ENCODE results near the gene CACTIN.

CACTIN gene

GRCh38 chr19:3659746-3660112, 33.1 kb upstream of the CACTIN start:
- Histone ChIP-seq H3K4me3 (ENCODE audit: low read length) (no peak overlapping the region), H3K27ac (ENCODE audit: low read length) (no peak overlapping the region), H3K27me3 (ENCODE audit: insufficient read depth, low read length) (no peaks in the 10 kb centered on the region), H3K9me3 (ENCODE audit: insufficient read depth, low read depth, low read length) (no peaks in the 10 kb centered on the region), H3K4me1 (ENCODE audit: insufficient read depth, low read length) (no peaks in the 10 kb centered on the region), H3K9ac (ENCODE audit: low read depth, low read length) (no peak overlapping the region), H3K36me3 (ENCODE audit: insufficient read depth, low read depth, low read length) (peaks cover 38% of the 10 kb centered on the region)

GRCh38 chr19:3658870-3659745, 32.5 kb upstream of the CACTIN start:
- H3K9me3 ChIP-seq (ENCODE audit: insufficient read depth, low read depth, low read length) = no peaks in the 10 kb centered on the region
- H3K27ac ChIP-seq (ENCODE audit: low read length) = no peak overlapping the region
- peaks cover 34% of the 10 kb centered on the region for H3K36me3 ChIP-seq (ENCODE audit: insufficient read depth, low read depth, low read length)
- no peaks in the 10 kb centered on the region for H3K27me3 ChIP-seq (ENCODE audit: insufficient read depth, low read length)
- no peaks in the 10 kb centered on the region for H3K4me1 ChIP-seq (ENCODE audit: insufficient read depth, low read length)
- H3K4me3 ChIP-seq (ENCODE audit: low read length) = no peak overlapping the region
- H3K9ac ChIP-seq (ENCODE audit: low read depth, low read length) = no peak overlapping the region

- no peak overlapping the region for H3K9ac ChIP-seq (ENCODE audit: low read depth, low read length)
- no peak overlapping the region for H3K4me3 ChIP-seq (ENCODE audit: low read length)
- H3K4me1 ChIP-seq (ENCODE audit: insufficient read depth, low read length) = no peaks in the 10 kb centered on the region
- no peak overlapping the region for H3K27ac ChIP-seq (ENCODE audit: low read length)
- peaks cover 25% of the 10 kb centered on the region for H3K36me3 ChIP-seq (ENCODE audit: insufficient read depth, low read depth, low read length)
- no peaks in the 10 kb centered on the region for H3K27me3 ChIP-seq (ENCODE audit: insufficient read depth, low read length)
- no peaks in the 10 kb centered on the region for H3K9me3 ChIP-seq (ENCODE audit: insufficient read depth, low read depth, low read length)
These were observed 31.6 kb upstream of the CACTIN start for GRCh38 chr19:3658004-3658869.

- H3K27ac ChIP-seq (ENCODE audit: low read length) = no peak overlapping the region
- H3K27me3 ChIP-seq (ENCODE audit: insufficient read depth, low read length) = no peaks in the 10 kb centered on the region
- H3K36me3 ChIP-seq (ENCODE audit: insufficient read depth, low read depth, low read length) = peaks cover 23% of the 10 kb centered on the region; the same call in 1 of the 2 replicates
- no peak overlapping the region for H3K4me3 ChIP-seq (ENCODE audit: low read length)
- no peak overlapping the region for H3K9ac ChIP-seq (ENCODE audit: low read depth, low read length)
- H3K4me1 ChIP-seq (ENCODE audit: insufficient read depth, low read length) = no peaks in the 10 kb centered on the region
- H3K9me3 ChIP-seq (ENCODE audit: insufficient read depth, low read depth, low read length) = no peaks in the 10 kb centered on the region
These were observed 30.8 kb upstream of the CACTIN start for GRCh38 chr19:3657395-3657769.

GRCh38 chr19:3656747-3657394, 30.3 kb upstream of the CACTIN start:
- Histone ChIP-seq H3K36me3 (ENCODE audit: insufficient read depth, low read depth, low read length) (peaks cover 23% of the 10 kb centered on the region), H3K27me3 (ENCODE audit: insufficient read depth, low read length) (no peaks in the 10 kb centered on the region), H3K4me1 (ENCODE audit: insufficient read depth, low read length) (no peaks in the 10 kb centered on the region), H3K9me3 (ENCODE audit: insufficient read depth, low read depth, low read length) (no peaks in the 10 kb centered on the region), H3K9ac (ENCODE audit: low read depth, low read length) (no peak overlapping the region), H3K4me3 (ENCODE audit: low read length) (no peak overlapping the region), H3K27ac (ENCODE audit: low read length) (no peak overlapping the region)

GRCh38 chr19:3656073-3656746, 29.6 kb upstream of the CACTIN start:
- Histone ChIP-seq H3K4me3 (ENCODE audit: low read length) (no peak overlapping the region), H3K9ac (ENCODE audit: low read depth, low read length) (no peak overlapping the region), H3K27ac (ENCODE audit: low read length) (no peak overlapping the region), H3K4me1 (ENCODE audit: insufficient read depth, low read length) (no peaks in the 10 kb centered on the region), H3K9me3 (ENCODE audit: insufficient read depth, low read depth, low read length) (no peaks in the 10 kb centered on the region), H3K27me3 (ENCODE audit: insufficient read depth, low read length) (no peaks in the 10 kb centered on the region), H3K36me3 (ENCODE audit: insufficient read depth, low read depth, low read length) (peaks cover 18% of the 10 kb centered on the region)

GRCh38 chr19:3655402-3656072, 28.9 kb upstream of the CACTIN start:
- H3K9me3 ChIP-seq (ENCODE audit: insufficient read depth, low read depth, low read length) = no peaks in the 10 kb centered on the region
- H3K36me3 ChIP-seq (ENCODE audit: insufficient read depth, low read depth, low read length) = peaks cover 18% of the 10 kb centered on the region
- H3K27me3 ChIP-seq (ENCODE audit: insufficient read depth, low read length) = no peaks in the 10 kb centered on the region
- no peaks in the 10 kb centered on the region for H3K4me1 ChIP-seq (ENCODE audit: insufficient read depth, low read length)
- no peak overlapping the region for H3K9ac ChIP-seq (ENCODE audit: low read depth, low read length)
- no peak overlapping the region for H3K4me3 ChIP-seq (ENCODE audit: low read length)
- H3K27ac ChIP-seq (ENCODE audit: low read length) = no peak overlapping the region

GRCh38 chr19:3653865-3654513, 27.4 kb upstream of the CACTIN start:
- no peaks in the 10 kb centered on the region for H3K4me1 ChIP-seq (ENCODE audit: insufficient read depth, low read length)
- no peak overlapping the region for H3K4me3 ChIP-seq (ENCODE audit: low read length)
- H3K36me3 ChIP-seq (ENCODE audit: insufficient read depth, low read depth, low read length) = peaks cover 18% of the 10 kb centered on the region
- no peaks in the 10 kb centered on the region for H3K9me3 ChIP-seq (ENCODE audit: insufficient read depth, low read depth, low read length)
- H3K27ac ChIP-seq (ENCODE audit: low read length) = no peak overlapping the region
- H3K27me3 ChIP-seq (ENCODE audit: insufficient read depth, low read length) = no peaks in the 10 kb centered on the region
- H3K9ac ChIP-seq (ENCODE audit: low read depth, low read length) = no peak overlapping the region

- Histone ChIP-seq H3K9ac (ENCODE audit: low read depth, low read length) (no peak overlapping the region), H3K36me3 (ENCODE audit: insufficient read depth, low read depth, low read length) (peaks cover 17% of the 10 kb centered on the region)
These were observed 26.6 kb upstream of the CACTIN start for GRCh38 chr19:3653081-3653795.

GRCh38 chr19:3652422-3652821, 25.8 kb upstream of the CACTIN start:
- Histone ChIP-seq H3K9ac (ENCODE audit: low read depth, low read length) (no peak overlapping the region), H3K4me1 (ENCODE audit: insufficient read depth, low read length) (no peaks in the 10 kb centered on the region), H3K36me3 (ENCODE audit: insufficient read depth, low read depth, low read length) (peaks cover 9% of the 10 kb centered on the region), H3K9me3 (ENCODE audit: insufficient read depth, low read depth, low read length) (no peaks in the 10 kb centered on the region), H3K4me3 (ENCODE audit: low read length) (no peak overlapping the region), H3K27ac (ENCODE audit: low read length) (no peak overlapping the region), H3K27me3 (ENCODE audit: insufficient read depth, low read length) (no peaks in the 10 kb centered on the region)

More at GRCh38 chr19:3653081-3653795, 26.6 kb upstream of the CACTIN start:
- H3K4me1 ChIP-seq (ENCODE audit: insufficient read depth, low read length) = no peaks in the 10 kb centered on the region
- H3K27ac ChIP-seq (ENCODE audit: low read length) = no peak overlapping the region
- H3K4me3 ChIP-seq (ENCODE audit: low read length) = no peak overlapping the region
- H3K27me3 ChIP-seq (ENCODE audit: insufficient read depth, low read length) = no peaks in the 10 kb centered on the region
- H3K9me3 ChIP-seq (ENCODE audit: insufficient read depth, low read depth, low read length) = no peaks in the 10 kb centered on the region

All from iPS-20b (cell line).